ENCODE results near the gene SNTA1. TPM values are rescaled to one million over a fixed set of nuclear protein-coding genes. Genes with fewer than 3 reads are reported as not detected.

The SNTA1 gene
- total RNA-seq, 4 donors from 2014 or later, result 12.3 to 27.6 (median 20.6) TPM

DNA sequence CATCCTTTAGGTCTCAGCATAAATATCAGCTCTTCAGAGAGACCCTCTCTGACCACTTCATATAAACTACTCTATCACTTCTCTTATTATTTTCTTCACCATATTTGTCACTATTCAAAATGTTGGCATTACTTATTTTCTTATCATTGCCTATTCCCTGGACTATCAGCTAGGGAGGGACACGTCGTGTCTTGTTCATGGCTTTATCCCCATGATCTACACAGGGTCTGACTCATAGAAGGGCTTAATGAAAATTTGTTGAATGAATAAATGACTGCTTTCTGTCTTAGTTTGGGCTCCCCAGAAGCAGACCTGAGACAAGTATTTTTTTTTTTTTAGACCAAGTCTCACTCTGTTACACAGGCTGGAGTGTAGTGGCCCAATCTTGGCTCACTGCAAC, 39.3 kb downstream of the SNTA1 start:
- Histone ChIP-seq H3K9me3 (no peaks in the 10 kb centered on the region), H3K4me3 (no peak overlapping the region), H3K27ac (no peak overlapping the region), H3K36me3 (no peaks in the 10 kb centered on the region), H3K4me1 (peaks cover 4 to 6% of the 10 kb centered on the region in 2 donors), H3K27me3 (no peaks in the 10 kb centered on the region)
- intact Hi-C loops (cut with DNase I; ENCODE audit: low total_unique reads), result no loop called here
- DNase-seq, result no peak
- TF ChIP-seq, protein P1, sequence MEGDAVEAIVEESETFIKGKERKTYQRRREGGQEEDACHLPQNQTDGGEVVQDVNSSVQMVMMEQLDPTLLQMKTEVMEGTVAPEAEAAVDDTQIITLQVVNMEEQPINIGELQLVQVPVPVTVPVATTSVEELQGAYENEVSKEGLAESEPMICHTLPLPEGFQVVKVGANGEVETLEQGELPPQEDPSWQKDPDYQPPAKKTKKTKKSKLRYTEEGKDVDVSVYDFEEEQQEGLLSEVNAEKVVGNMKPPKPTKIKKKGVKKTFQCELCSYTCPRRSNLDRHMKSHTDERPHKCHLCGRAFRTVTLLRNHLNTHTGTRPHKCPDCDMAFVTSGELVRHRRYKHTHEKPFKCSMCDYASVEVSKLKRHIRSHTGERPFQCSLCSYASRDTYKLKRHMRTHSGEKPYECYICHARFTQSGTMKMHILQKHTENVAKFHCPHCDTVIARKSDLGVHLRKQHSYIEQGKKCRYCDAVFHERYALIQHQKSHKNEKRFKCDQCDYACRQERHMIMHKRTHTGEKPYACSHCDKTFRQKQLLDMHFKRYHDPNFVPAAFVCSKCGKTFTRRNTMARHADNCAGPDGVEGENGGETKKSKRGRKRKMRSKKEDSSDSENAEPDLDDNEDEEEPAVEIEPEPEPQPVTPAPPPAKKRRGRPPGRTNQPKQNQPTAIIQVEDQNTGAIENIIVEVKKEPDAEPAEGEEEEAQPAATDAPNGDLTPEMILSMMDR (IDR thresholded peaks at IDR 0.05), result no peak

DNA sequence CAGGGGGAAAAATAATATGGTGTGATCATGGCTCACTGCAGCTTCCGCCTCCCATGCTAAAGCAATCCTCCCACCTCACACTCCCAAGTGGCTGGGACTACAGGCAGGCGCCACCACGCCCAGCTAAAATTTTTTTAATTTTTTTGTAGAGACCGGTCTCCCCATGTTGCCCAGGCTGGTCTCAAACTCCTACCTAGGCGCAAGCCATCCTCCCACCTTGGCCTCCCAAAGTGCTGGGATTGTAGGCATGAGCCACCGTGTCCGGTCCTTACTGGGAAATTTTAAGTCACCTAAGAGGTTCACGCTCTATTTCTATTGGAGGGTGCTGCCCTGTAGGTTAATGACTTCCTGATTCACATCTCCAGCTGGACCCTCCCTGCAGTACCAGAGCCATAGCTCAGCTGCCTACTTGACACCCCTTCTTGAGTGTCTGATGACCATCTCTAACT, 41.6 kb downstream of the SNTA1 start:
- H3K36me3 ChIP-seq, result no peaks in the 10 kb centered on the region
- intact Hi-C loops (cut with DNase I; ENCODE audit: low total_unique reads), result no loop called here
- no peaks in the 10 kb centered on the region for H3K27me3 ChIP-seq
- H3K4me3 ChIP-seq, result peak overlapping the region; percentile 71 to 87
- H3K4me1 ChIP-seq, result peaks cover 4 to 6% of the 10 kb centered on the region in 2 donors
- DNase-seq, result no peak
- TF ChIP-seq, protein P1 (IDR thresholded peaks at IDR 0.05), result no peak
- TF ChIP-seq POLR2A (IDR thresholded peaks at IDR 0.05), result no peak
- H3K27ac ChIP-seq, result peak overlapping the region; percentile 61 to 77
- H3K9me3 ChIP-seq, result no peaks in the 10 kb centered on the region

DNA sequence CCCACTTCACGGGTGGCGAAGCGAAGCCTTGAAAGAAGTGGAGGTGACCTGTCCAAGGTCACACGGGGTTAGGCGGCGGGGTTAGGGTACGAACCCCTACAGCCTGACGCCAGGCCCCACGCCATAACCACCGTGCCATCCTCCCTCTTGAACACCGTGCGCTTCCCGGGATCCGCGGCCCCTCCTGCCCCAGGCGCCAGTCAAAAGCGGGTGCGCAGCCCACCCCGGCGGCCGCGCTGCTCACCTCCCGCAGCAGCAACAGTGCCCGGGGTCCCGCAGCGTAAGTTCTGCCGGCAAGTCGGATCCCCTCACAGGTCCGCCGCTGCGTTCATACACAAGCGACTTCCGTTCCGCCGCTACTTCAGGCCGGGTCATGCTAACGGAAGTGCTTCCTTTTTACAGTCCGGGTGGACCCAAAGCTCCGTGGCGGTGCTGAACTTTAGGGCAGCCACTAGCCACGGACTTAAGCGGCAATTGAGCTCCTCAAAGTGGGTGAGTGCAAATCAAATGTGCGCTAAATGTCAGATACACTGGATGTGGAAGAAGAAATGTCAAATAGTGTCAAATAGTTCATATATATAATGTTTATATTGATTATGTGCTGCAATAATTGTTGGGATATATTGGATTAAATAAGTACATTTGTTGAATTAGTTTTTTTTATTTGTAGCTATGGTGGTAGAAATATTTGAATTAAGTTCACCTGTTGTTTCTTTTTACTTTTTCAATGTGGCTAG, 42.2 kb downstream of the SNTA1 start, which contains the start of gene CDK5RAP1:
Gene CDK5RAP1 (minus strand): TSS at position 336 of the 737 bp plus-strand sequence. CDS start 4,455 bp downstream, outside the sequence.
- no peaks in the 10 kb centered on the region for H3K36me3 ChIP-seq
- peak; percentile 82 to 84 for DNase-seq
- no peaks in the 10 kb centered on the region for H3K27me3 ChIP-seq
- H3K9me3 ChIP-seq, result no peaks in the 10 kb centered on the region
- H3K27ac ChIP-seq, result peak within 1 kb of the TSS; percentile 61 to 77
- intact Hi-C loops (cut with DNase I; ENCODE audit: low total_unique reads), result no loop called here
- TF ChIP-seq, protein P1 (IDR thresholded peaks at IDR 0.05), result peak in 2 of 4 experiments; percentile 8 to 20
- TF ChIP-seq POLR2A (IDR thresholded peaks at IDR 0.05), result no peak
- H3K4me1 ChIP-seq, result peaks cover 4 to 6% of the 10 kb centered on the region in 2 donors
- H3K4me3 ChIP-seq, result peak within 1 kb of the TSS; percentile 71 to 87

DNA sequence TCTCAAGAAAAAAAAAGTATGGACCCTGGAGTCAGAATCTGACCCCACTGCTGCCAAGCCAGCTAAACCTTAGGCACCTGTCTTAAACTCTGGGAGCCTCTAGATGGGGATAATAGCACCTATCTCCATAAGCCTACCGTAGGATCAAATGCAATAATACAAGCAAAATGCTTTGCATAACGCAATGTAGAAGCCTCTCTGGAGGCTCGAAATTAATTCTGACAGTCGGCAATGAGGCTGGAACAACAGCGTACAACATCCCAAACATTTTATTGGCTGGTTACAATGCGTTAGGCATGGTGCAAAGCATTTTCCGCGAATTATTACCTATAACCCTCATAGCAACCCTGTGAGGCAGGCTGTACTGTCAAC, 42.8 kb downstream of the SNTA1 start:
- H3K36me3 ChIP-seq, result no peaks in the 10 kb centered on the region
- H3K27ac ChIP-seq, result peak overlapping the region; percentile 61 to 77
- no peaks in the 10 kb centered on the region for H3K9me3 ChIP-seq
- H3K4me1 ChIP-seq, result peaks cover 4 to 6% of the 10 kb centered on the region in 2 donors
- no peaks in the 10 kb centered on the region for H3K27me3 ChIP-seq
- no peak for DNase-seq
- peak overlapping the region; percentile 71 to 87 for H3K4me3 ChIP-seq
- TF ChIP-seq POLR2A (IDR thresholded peaks at IDR 0.05), result no peak
- TF ChIP-seq, protein P1 (IDR thresholded peaks at IDR 0.05), result no peak
- intact Hi-C loops (cut with DNase I; ENCODE audit: low total_unique reads), result no loop called here

DNA sequence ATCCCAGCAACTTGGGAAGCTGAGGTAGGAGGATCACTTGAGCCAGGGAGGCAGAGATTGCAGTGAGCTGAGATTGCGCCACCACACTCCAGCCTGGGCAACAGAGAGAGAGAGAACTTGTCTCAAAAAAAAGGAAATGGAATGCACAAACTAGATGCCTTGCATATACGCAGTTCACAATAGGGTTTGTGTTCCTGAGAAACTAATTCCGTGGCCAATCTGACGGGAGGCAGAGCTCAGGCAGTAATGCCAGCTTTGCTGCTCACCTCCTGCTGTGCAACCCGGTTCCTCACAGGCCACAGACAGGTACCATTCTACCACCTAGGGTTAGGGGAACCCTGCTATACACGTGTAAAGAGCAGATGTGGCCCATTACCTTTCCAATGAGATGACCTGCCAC, 43.6 kb downstream of the SNTA1 start:
- Histone ChIP-seq H3K4me3 (no peak overlapping the region), H3K9me3 (no peaks in the 10 kb centered on the region), H3K36me3 (no peaks in the 10 kb centered on the region), H3K4me1 (peaks cover 4 to 6% of the 10 kb centered on the region in 2 donors), H3K27me3 (no peaks in the 10 kb centered on the region), H3K27ac (no peak overlapping the region)
- DNase-seq, result no peak
- TF ChIP-seq POLR2A (IDR thresholded peaks at IDR 0.05), result no peak
- TF ChIP-seq, protein P1 (IDR thresholded peaks at IDR 0.05), result no peak
- intact Hi-C loops (cut with DNase I; ENCODE audit: low total_unique reads), result no loop called here
